Upper lobe of left lung (tissue), 6 donors: ENCODE measurements around the gene ZNF124. TPM values are rescaled to one million over a fixed set of nuclear protein-coding genes. Genes with fewer than 3 reads are reported as not detected.
A peak's percentile ranks its signal among the peaks of the same experiment; 100 is the strongest.

Experiments used
- ATAC-seq, 2 donors: fragments of 200-7000 bp; cut with Tn5 transposase; one replicate each; pipeline ENCODE4 v1.9.1; 2022; ENCODE audit warnings: mild to moderate bottlenecking in 2 of 2, moderate library complexity in 2 of 2; ENCODE audit not compliant: low FRiP score in 2 of 2
- DNase-seq, 2 donors: peaks; one replicate each; pipeline ENCODE4 v3.0.0-alpha.2; 2019 to 2020
- H3K27ac ChIP-seq, 4 donors: fragments of 200-600 bp; sonication (generic); one replicate each; pipeline ENCODE4 v1.5.1; 2016 to 2019
- H3K27me3 ChIP-seq, 4 donors: fragments of 200-600 bp; sonication (generic); one replicate each; pipeline ENCODE4 v1.5.1; 2017 to 2019
- H3K36me3 ChIP-seq, 4 donors: fragments of 200-600 bp; sonication (generic); one replicate each; pipeline ENCODE4 v1.5.1; 2016 to 2019
- H3K4me1 ChIP-seq, 4 donors: fragments of 200-600 bp; sonication (generic); one replicate each; pipeline ENCODE4 v1.5.1; 2018 to 2019
- H3K4me3 ChIP-seq, 4 donors: fragments of 200-600 bp; sonication (generic); one replicate each; pipeline ENCODE4 v1.5.1; 2017 to 2019; ENCODE audit warnings: mild to moderate bottlenecking in 2 of 4, moderate library complexity in 1 of 4
- H3K9me3 ChIP-seq, 4 donors: fragments of 200-600 bp; sonication (generic); one replicate each; pipeline ENCODE4 v1.5.1; 2018 to 2019
- EP300 ChIP-seq, 4 donors: sonication (generic); formaldehyde crosslinking; IDR thresholded peaks; one replicate each; pipeline ENCODE4 v1.5.1; 2017; ENCODE audit warnings: antibody characterized with exemption in 4 of 4, control low read depth in 2 of 4
- POLR2A ChIP-seq, 4 donors: fragments of 450-650 bp; IDR thresholded peaks; one replicate each; pipeline ENCODE4 v1.5.1; 2016 to 2017; ENCODE audit warnings: antibody characterized with exemption in 4 of 4, mild to moderate bottlenecking in 2 of 4
- POLR2AphosphoS5 ChIP-seq, 2 donors: sonication (generic); formaldehyde crosslinking; IDR thresholded peaks; one replicate each; pipeline ENCODE4 v1.5.1; 2017; ENCODE audit warnings: antibody characterized with exemption in 2 of 2
- WGBS, 2 donors: methylation state at CpG; one replicate each; pipeline ENCODE4 v1.1.5; 2017 to 2018; 5-methylcytosine and 5-hydroxymethylcytosine counted together
- total RNA-seq, 6 donors: library from RNA; depleted of rRNA in 4 of 6; stranded (reverse); fragments of >200 nt in 4 of 6; gene quantifications; one replicate each; pipeline versions ENCODE4 v1.1.0 to v1.2.1, GENCODE V29; 2016 to 2021
- TF ChIP-seq, protein P1 (sequence below), 6 experiments: fragments of 450-650 bp in 4 of 6; fragments of 200-600 bp in 2 of 6; sonication (generic) in 2 of 6; IDR thresholded peaks; one replicate each; pipeline ENCODE4 v1.5.1; 2016 to 2019; ENCODE audit warnings: antibody characterized with exemption in 6 of 6
- donor health status: DM: no; HTN: no; CAD: no; lungs with moderate emphysema.
- donor health status: DM: no; HTN: yes; CAD: no; lungs with severe emphysema.

The ZNF124 gene
- total RNA-seq, 6 donors from 2014 or later: 8.7 to 34.6 (median 27.6) TPM

DNA sequence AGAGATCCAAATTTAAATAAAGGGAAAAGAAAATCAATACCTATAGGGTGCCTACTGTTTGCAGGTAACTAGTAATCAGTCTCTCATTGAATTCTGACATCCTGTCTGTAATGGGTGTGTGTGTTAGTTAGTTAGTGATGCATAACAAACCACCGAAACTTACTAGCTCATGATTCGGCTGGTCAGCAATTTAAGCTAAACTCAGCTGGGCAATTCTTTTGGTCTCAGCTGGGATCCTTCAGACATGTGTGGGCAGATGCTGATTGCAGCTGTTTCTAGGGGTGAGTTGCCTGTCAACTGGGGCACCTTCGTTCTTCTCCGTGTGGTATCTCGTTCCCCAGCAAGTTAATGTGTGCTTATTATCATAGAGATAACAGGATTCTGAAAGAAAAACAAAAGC, 40.2 kb upstream of the ZNF124 start:
- DNase-seq: no peak
- H3K27ac ChIP-seq: no peak overlapping the region
- H3K4me1 ChIP-seq: peaks cover 18 to 29% (median 22%) of the 10 kb centered on the region in 4 donors
- no peak for ATAC-seq
- no peaks in the 10 kb centered on the region for H3K36me3 ChIP-seq
- no peak overlapping the region for H3K4me3 ChIP-seq
- H3K27me3 ChIP-seq: no peaks in the 10 kb centered on the region
- WGBS, 2 donors: 64 to 68% methylated on average over 5 of the region's 5 CpGs
- H3K9me3 ChIP-seq: no peaks in the 10 kb centered on the region
- TF ChIP-seq POLR2AphosphoS5 (IDR thresholded peaks at IDR 0.05) (no peak), EP300 (IDR thresholded peaks at IDR 0.05) (no peak), POLR2A (IDR thresholded peaks at IDR 0.05) (no peak)
- TF ChIP-seq, protein P1, sequence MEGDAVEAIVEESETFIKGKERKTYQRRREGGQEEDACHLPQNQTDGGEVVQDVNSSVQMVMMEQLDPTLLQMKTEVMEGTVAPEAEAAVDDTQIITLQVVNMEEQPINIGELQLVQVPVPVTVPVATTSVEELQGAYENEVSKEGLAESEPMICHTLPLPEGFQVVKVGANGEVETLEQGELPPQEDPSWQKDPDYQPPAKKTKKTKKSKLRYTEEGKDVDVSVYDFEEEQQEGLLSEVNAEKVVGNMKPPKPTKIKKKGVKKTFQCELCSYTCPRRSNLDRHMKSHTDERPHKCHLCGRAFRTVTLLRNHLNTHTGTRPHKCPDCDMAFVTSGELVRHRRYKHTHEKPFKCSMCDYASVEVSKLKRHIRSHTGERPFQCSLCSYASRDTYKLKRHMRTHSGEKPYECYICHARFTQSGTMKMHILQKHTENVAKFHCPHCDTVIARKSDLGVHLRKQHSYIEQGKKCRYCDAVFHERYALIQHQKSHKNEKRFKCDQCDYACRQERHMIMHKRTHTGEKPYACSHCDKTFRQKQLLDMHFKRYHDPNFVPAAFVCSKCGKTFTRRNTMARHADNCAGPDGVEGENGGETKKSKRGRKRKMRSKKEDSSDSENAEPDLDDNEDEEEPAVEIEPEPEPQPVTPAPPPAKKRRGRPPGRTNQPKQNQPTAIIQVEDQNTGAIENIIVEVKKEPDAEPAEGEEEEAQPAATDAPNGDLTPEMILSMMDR (IDR thresholded peaks at IDR 0.05): no peak

DNA sequence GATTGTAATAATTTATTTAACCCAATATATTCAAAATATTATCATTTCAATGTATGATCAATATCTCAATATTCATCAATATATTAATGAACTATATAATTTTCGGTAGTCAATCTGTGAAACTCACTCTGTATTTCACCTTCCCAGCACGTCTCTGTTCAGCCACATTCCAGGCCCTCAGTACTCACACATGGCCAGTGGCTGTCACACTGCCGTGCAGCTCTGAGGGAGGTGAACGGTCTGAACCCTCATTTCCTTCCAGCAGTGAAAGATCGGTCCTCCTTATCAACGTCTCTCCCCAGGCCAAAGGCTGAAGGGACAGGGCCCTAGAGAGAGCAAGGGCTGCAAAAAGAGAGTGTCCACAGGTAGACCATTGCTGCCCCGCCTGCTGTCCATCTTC, 39.5 kb upstream of the ZNF124 start:
- H3K9me3 ChIP-seq: no peaks in the 10 kb centered on the region
- peaks cover 18 to 29% (median 22%) of the 10 kb centered on the region in 4 donors for H3K4me1 ChIP-seq
- WGBS, 2 donors: 60 to 68% methylated on average over 7 of the region's 7 CpGs
- ATAC-seq (no peak), DNase-seq (no peak)
- H3K4me3 ChIP-seq: no peak overlapping the region
- H3K36me3 ChIP-seq: peaks cover 0 to 2% (median under 1%) of the 10 kb centered on the region in 4 donors
- H3K27me3 ChIP-seq: no peaks in the 10 kb centered on the region
- H3K27ac ChIP-seq: peak overlapping the region; percentile 94 to 97 (median 97)
- TF ChIP-seq POLR2AphosphoS5 (IDR thresholded peaks at IDR 0.05) (no peak), EP300 (IDR thresholded peaks at IDR 0.05) (no peak), POLR2A (IDR thresholded peaks at IDR 0.05) (no peak)
- TF ChIP-seq, protein P1 (IDR thresholded peaks at IDR 0.05): no peak

DNA sequence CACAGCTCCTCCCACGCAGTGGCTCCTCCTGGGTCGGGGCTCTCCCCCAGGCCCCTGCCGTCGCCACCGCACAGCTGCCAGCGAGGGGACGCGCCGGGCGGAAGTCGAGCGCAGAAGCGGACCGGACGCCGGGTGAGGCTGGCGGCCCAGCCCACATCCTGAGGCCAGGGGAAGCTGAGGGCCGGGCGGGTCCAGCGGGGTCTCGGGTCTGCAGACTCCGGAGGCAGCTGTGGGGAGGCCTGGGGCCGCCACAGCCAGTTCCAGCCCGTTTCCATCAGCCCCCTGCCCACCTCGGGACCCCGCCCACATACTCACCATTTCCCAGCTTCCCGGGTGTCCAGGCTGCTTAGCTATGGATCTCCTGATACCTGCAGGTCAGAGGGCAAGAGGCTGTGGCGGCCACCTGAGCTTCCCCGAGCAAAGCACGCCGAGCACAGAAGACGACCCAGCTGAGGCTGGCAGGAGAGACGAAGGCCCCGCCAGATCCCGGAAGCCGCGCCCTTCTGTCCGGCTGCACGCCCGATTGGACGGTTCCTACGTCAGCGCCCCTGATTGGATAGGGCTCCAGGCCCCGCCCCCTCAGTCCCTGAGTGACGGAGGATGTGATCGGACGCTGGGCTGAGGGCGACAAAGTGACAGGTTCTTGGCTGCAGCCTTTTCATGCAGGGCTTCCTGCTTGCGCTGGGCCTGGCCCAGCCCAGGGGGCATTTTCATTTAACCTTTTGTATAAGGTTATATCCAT, 38.7 kb upstream of the ZNF124 start:
- peak; percentile 99 to 100 for ATAC-seq
- 0% methylated on average over 11 to 42 of the region's 49 CpGs for WGBS, 2 donors

DNA sequence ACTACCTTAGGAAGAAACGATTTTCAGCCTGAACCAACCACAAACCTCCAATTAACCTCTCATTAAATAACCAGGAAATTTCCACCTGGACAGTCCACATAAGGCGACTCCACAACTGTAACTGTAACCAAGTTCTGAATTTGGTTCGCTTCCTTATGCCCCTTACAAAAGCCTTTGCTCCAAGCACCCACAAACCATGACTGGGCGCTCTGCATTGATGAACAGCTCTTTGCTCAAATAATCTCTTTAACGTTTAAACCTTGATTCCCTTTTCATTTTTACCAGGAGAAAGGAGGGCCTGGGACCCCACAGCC, 38.2 kb upstream of the ZNF124 start:
- DNase-seq: no peak
- Histone ChIP-seq H3K9me3 (no peaks in the 10 kb centered on the region), H3K4me3 (peak overlapping the region; percentile 80 to 97 (median 92)), H3K27ac (peak overlapping the region; percentile 94 to 97 (median 97)), H3K4me1 (peaks cover 18 to 29% (median 22%) of the 10 kb centered on the region in 4 donors), H3K27me3 (no peaks in the 10 kb centered on the region), H3K36me3 (peaks cover 0 to 5% (median 4%) of the 10 kb centered on the region in 4 donors)
- ATAC-seq: peak in 1 of 2 donors; percentile 30
- TF ChIP-seq POLR2A (IDR thresholded peaks at IDR 0.05): no peak
- TF ChIP-seq POLR2AphosphoS5 (IDR thresholded peaks at IDR 0.05): no peak
- TF ChIP-seq, protein P1 (IDR thresholded peaks at IDR 0.05): no peak
- no peak for TF ChIP-seq EP300 (IDR thresholded peaks at IDR 0.05)
- WGBS, 2 donors: 3% methylated on average over 5 of the region's 5 CpGs

More for the DNA sequence above, 38.7 kb upstream of the ZNF124 start:
- H3K9me3 ChIP-seq: no peaks in the 10 kb centered on the region
- DNase-seq: peak; percentile 97 to 98
- peak overlapping the region; percentile 80 to 97 (median 92) for H3K4me3 ChIP-seq
- H3K4me1 ChIP-seq: peaks cover 18 to 29% (median 22%) of the 10 kb centered on the region in 4 donors
- TF ChIP-seq POLR2A (IDR thresholded peaks at IDR 0.05) (peak in 3 of 4 donors; percentile 82 to 92 (median 85)), POLR2AphosphoS5 (IDR thresholded peaks at IDR 0.05) (peak; percentile 90 to 91), EP300 (IDR thresholded peaks at IDR 0.05) (peak in 1 of 4 donors; percentile 75)
- TF ChIP-seq, protein P1 (IDR thresholded peaks at IDR 0.05): no peak
- no peaks in the 10 kb centered on the region for H3K27me3 ChIP-seq
- H3K27ac ChIP-seq: peak overlapping the region; percentile 94 to 97 (median 97)
- H3K36me3 ChIP-seq: peaks cover 0 to 5% (median 4%) of the 10 kb centered on the region in 4 donors
